GM19397 (cell line): ENCODE measurements around the gene TBC1D3B.
"Not testable (repeated sequence)": the region's sequence is repeated elsewhere in the genome, so short reads cannot be mapped to it uniquely, and the experiment has no call there.

ENCODE experiments used
- ATAC-seq: cut with Tn5 transposase; IDR thresholded peaks from one replicate; pipeline ENCODE4 v1.9.1; 2021; ENCODE audit warnings: mild to moderate bottlenecking, moderate library complexity; ENCODE audit not compliant: unreplicated experiment

Gene TBC1D3B

GRCh38 chr17:36201506-36201905 lies 25.1 kb upstream of the TBC1D3B start:
- ATAC-seq, result peak; percentile 27

GRCh38 chr17:36201102-36201501 lies 24.7 kb upstream of the TBC1D3B start:
- ATAC-seq, result not testable (repeated sequence)

DNA sequence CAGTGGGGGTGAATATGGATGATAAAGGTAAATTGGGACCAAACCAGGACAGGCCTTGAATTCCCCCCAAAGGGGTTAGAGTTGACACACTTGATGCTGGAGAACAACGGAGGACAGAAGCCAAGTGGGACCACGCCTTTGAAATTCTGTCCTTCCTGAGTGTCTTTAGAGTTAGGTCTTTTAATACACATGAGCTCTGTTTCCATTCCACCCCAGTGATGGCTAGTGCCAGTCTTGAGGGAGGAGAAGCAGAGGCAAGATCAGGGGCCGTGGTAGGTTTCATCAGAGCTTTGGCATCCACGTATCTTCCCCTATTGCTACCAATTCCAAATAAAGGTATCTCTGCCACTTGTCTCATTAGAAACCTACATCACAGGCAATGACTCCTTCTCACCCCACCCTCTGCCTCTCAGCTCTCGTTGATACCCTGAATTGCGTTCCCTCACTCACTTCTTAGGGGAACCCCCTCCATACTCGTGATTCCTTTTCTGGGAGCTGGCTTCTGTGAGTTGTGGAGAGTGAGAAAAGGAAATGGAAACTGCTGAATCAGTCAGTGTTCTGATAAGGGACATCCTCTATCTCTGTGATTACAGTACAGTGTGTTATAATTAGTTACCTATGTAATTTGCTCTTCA lies 22.5 kb upstream of the TBC1D3B start:
- no peak for ATAC-seq

GRCh38 chr17:36197387-36197703 lies 20.9 kb upstream of the TBC1D3B start:
- ATAC-seq, result peak; percentile 15

GRCh38 chr17:36196131-36196486 lies 19.7 kb upstream of the TBC1D3B start:
- no peak for ATAC-seq

GRCh38 chr17:36195434-36196130 lies 19.1 kb upstream of the TBC1D3B start:
- no peak for ATAC-seq

DNA sequence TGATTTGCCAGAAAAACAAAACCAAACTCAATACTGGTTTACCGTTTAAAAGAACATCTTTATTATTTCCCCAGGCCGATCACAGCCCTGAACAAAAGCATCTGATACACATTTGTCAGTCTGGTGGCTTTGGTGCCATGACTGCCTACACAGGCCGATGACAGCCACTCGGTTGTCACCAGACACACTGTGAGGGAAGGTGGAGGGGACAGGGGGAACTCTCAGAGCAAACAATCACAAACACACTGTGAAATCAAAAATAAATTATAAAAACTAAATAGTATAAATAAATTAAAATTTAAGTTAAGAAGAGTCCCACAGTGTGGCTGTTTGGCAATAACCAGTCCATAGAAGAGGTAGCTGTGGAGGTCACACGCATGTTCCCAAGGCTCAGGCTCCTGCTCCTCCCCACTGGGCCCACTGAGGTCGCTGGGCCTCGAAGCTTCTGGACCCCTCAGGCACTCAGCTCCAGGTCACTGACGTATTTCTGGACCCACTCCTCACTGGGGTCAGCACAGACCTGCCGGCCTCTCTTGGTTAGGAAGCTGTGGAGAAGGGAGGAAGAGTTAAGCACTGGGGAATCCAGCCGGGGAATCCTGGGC lies 18.5 kb upstream of the TBC1D3B start:
- not testable (repeated sequence) for ATAC-seq

DNA sequence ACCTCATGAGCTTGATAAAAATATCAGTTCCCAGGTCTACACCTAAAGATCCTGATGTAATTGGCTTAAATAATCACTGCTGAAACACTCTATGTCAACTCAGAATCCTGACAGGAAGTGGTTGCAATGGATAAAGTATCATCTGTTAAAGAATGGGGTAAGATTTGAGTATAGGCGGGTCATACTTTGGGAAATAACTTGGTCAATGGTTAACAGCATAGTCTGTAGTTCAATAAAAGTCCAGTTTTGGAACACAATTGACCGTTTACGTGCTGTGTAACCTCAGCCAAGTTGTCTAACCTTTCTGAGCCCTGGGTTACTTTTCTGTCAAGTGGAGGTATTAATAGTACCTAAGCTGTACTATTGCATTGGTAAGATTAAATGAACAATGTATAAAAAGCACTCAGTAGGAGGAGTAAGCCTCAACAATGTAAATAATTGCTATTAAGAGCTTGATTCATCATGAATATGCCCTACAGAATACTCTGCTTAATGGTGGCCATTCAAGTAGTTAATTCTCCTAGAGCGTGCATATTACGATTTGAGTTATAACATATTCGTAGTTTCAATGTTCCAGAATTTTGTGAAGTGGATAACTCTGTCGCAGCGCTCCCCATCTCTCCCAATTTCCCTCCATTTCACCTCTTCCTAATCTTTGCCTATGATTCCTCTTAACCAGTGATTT lies 17.9 kb upstream of the TBC1D3B start:
- ATAC-seq, result not testable (repeated sequence)

GRCh38 chr17:36193216-36193775 lies 16.9 kb upstream of the TBC1D3B start:
- no peak for ATAC-seq

- not testable (repeated sequence) for ATAC-seq
These were observed 14.3 kb upstream of the TBC1D3B start for GRCh38 chr17:36190549-36191330.

DNA sequence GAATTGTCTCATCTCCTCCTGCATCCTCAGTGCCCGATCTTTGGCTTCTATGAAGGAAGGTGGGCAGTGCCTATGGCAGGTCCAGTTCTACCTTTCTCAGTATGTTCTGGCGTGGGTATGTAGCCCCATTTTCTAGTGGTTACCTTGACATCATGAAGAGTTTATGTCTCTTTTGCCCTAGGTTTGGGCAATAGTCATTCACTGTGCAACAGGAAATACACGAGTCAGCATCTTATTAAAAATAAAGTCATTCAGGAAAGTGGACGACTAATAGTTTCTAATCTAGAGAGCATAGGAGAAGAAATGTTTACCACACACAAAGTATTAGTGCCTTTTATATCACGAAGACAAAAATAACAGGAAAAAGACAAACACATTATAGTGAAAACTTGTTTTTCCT lies 13.6 kb upstream of the TBC1D3B start:
- not testable (repeated sequence) for ATAC-seq

GRCh38 chr17:36188891-36189306 lies 12.5 kb upstream of the TBC1D3B start:
- peak; percentile 70 for ATAC-seq

GRCh38 chr17:36187943-36188665 lies 11.7 kb upstream of the TBC1D3B start:
- ATAC-seq, result not testable (repeated sequence)

DNA sequence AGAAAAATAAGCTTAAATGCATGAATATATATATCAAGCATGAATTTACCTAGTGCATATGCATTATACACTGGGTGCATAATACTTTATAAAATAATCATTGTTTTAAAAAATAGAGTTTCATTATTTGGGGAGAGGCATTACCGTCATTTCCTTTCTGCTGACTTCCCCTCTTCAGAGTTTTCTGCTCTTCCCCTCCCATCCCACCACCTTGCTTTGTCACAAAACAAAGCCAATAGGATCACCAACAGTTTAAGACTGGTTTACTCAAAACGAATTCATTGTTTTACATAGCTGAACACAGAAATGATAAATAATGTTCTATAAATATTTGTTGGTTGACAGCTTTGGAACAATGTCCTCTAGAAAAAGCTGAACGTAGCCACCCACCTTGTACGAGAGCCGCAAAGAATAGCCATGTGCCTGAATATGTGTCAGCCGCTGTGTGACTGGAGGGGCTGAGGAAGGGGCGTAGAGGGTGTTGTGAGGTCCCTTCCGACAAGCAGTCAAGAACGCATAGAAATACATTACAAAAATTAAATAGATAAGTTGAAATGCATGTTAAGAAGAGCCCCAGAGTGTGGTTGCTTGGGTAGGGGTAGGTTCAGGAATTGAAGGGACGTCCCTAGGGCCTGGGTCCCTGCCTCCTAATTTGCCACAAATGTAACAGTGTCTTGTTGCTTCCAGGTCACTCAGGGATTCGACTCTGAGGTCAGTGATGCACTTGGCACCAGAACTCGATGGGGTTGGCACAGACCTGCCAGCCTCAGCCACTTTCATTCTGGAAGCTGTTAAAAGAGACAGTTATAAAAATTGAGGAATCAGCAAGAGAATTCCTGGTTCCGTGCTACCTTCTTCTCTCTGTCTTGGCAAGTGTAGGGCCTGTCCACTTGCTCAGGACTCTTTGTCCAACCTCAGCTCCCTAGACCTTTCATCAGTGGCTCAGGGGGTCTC lies 10.7 kb upstream of the TBC1D3B start:
- not testable (repeated sequence) for ATAC-seq

DNA sequence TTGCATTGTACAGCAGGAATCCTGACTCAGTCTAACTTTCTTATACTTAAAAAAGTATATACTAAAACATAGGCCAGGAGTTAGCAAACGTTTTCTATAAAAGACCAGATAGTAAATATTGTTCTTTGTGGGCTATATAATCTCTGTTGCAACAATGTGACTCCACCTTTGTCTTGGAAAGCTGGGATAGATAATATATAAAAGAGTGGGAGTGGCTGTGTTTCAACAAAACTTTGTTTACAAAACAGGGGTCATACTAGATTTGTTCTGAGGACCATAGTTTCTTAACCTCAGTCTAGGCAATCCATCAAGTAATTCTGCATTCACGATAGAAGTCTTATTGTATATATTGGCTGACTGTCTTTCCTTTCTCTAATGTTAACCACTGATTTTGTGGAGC lies 9.0 kb upstream of the TBC1D3B start:
- ATAC-seq, result no peak

DNA sequence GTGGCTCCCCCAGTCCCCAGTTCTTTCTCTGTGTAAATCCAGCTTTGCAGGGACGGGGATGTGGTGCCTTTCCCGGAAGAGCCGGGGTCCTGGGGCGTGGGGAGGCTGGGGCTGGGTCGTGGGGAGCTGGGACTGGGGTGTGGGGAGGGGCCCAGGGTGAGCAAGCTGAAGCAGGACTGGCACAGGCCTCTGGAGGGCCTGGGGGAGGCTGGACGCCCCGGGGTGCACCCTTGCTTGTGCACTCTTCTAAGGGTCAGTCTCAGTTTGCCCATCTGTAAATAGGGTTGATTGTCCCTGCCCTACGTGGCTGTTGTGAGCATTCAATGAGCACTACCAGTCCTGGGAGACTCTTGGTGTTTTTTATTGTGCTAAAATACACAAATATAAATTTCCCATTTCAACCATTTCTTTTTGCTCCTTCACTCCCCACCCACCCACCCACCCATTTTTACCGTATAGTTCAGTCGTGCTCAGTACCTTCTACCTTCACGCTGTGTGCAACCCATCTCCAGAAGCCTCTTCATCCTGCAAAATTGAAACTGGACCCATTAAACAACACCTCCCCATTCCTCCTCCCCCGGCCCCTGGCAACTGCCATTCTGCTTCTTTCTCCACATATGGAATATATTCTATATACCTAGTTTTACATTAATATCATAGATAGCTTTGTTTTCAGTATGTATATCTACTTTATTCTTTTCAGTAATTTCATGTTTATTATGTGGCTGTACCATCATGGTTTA lies 7.8 kb upstream of the TBC1D3B start:
- ATAC-seq, result no peak

- peak; percentile 51 for ATAC-seq
These were observed 6.8 kb upstream of the TBC1D3B start for GRCh38 chr17:36183001-36183971.
